ENCODE results near the gene SCN1A. TPM values are rescaled to one million over a fixed set of nuclear protein-coding genes. Genes with fewer than 3 reads are reported as not detected.
"Not testable (repeated sequence)": the region's sequence is repeated elsewhere in the genome, so short reads cannot be mapped to it uniquely, and the experiment has no call there.

Gene SCN1A
- total and polyA plus RNA-seq, 2 experiments from 2014 or later, result 0.08 TPM; not detected in 1

DNA sequence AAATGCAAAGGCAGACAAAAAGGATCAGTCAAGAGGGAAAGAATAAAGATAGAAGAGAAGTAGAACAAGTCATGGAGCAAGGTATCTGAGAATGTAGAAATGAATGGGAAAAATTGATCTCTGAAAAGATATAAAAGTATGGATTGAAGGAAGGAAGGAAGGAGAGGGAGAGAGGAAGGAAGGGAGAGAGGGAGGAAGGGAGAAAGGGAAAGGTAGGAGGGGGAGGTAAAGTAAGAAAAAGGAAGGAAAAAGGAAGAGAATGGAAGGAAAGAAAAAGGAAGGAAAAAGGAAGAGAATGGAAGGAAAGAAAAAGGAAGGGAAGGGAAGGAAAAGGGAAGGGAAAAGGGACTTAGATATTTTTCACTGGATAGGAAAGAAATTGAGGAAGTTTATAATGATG lies 142.7 kb downstream of the SCN1A start:
- H3F3A ChIP-seq (ENCODE audit: insufficient read depth), result no peaks in the 10 kb centered on the region
- no peaks in the 10 kb centered on the region for H3K79me2 ChIP-seq (ENCODE audit: insufficient read depth)
- H3K4me2 ChIP-seq (ENCODE audit: unreplicated experiment), result no peak overlapping the region
- no peak overlapping the region for H3K4me3 ChIP-seq
- no peaks in the 10 kb centered on the region for H3K4me1 ChIP-seq (ENCODE audit: insufficient read depth)
- no peaks in the 10 kb centered on the region for H3K9me3 ChIP-seq (ENCODE audit: low read depth)
- no peak overlapping the region for H3K9ac ChIP-seq
- no peak for TF ChIP-seq EZH2phosphoT487 (IDR thresholded peaks at IDR 0.05; ENCODE audit: insufficient read depth, low read depth)
- TF ChIP-seq EZH2 (IDR thresholded peaks at IDR 0.05; ENCODE audit: insufficient read depth, poor library complexity, severe bottlenecking), result no peak
- no peaks in the 10 kb centered on the region for H3K36me3 ChIP-seq (ENCODE audit: low read depth)
- H2AFZ ChIP-seq, result no peak overlapping the region
- H3K27me3 ChIP-seq (replicated peaks; ENCODE audit: insufficient read depth), result no peaks in the 10 kb centered on the region
- in situ Hi-C loops (cut with MboI), result no loop called here
- no peaks in the 10 kb centered on the region for H3K9me2 ChIP-seq (ENCODE audit: insufficient read depth)
- no peak overlapping the region for H3K27ac ChIP-seq
- no peaks in the 10 kb centered on the region for H4K20me1 ChIP-seq (ENCODE audit: insufficient read depth)
- DNase-seq, result no peak

DNA sequence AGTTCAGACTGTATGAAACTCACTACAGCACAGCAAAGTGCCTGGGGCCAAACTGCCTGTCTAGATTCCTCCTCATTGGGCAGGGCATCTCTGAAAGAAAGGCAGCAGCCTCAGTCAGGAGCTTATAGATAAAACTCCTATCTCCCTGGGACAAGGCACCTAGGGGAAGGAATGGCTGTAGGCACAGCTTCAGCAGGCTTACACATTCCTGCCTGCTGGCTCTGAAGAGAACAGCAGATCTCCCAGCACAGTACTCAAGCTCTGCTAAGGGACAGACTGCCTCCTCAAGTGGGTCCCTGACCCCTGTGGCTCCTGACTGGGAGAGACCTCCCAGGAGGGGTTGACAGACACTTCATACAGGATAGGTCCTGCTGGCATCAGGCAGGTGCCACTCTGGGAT lies 155.7 kb downstream of the SCN1A start:
- H3K9ac ChIP-seq; H4K20me1 ChIP-seq (ENCODE audit: insufficient read depth); H3F3A ChIP-seq (ENCODE audit: insufficient read depth); H3K9me2 ChIP-seq (ENCODE audit: insufficient read depth); H3K4me1 ChIP-seq (ENCODE audit: insufficient read depth); H2AFZ ChIP-seq; H3K27ac ChIP-seq; H3K79me2 ChIP-seq (ENCODE audit: insufficient read depth); H3K27me3 ChIP-seq (replicated peaks; ENCODE audit: insufficient read depth); H3K36me3 ChIP-seq (ENCODE audit: low read depth); in situ Hi-C loops (cut with MboI); H3K4me3 ChIP-seq; DNase-seq; H3K9me3 ChIP-seq (ENCODE audit: low read depth); H3K4me2 ChIP-seq (ENCODE audit: unreplicated experiment): not testable (repeated sequence)

DNA sequence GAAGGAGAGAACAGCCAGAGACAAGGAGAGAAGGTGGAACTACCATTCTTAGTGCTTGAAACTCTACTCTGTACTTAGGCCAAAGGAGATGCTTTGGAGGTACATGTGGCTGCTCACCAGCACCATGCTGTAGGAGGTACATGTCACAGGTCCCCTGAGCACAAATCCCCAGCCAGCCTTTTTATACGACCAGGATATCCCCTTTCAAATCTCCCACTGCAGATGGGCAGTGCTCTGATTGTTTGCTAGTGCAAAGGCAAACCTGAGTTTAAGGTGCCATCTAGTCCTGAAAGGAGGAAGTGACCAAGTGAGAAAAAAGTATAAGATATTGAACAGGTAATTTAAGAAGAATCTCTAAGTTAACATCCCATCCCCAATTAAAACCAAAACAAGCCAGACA lies 157.2 kb downstream of the SCN1A start:
- H3K4me2 ChIP-seq (ENCODE audit: unreplicated experiment), result no peak overlapping the region
- no peak for DNase-seq
- no peak overlapping the region for H3K9ac ChIP-seq
- no peaks in the 10 kb centered on the region for H4K20me1 ChIP-seq (ENCODE audit: insufficient read depth)
- H3K27ac ChIP-seq, result no peak overlapping the region
- WGBS, 2 experiments (ENCODE audit: low coverage in 1 of 2, low lambda C conversion rate in 2 of 2, missing lambda C conversion rate in 2 of 2), result 0% methylated on average over 1 of the region's 1 CpG
- H3K27me3 ChIP-seq (replicated peaks; ENCODE audit: insufficient read depth), result no peaks in the 10 kb centered on the region
- H3K9me3 ChIP-seq (ENCODE audit: low read depth), result no peaks in the 10 kb centered on the region
- no peaks in the 10 kb centered on the region for H3K79me2 ChIP-seq (ENCODE audit: insufficient read depth)
- TF ChIP-seq EZH2phosphoT487 (IDR thresholded peaks at IDR 0.05; ENCODE audit: insufficient read depth, low read depth) (no peak), EZH2 (IDR thresholded peaks at IDR 0.05; ENCODE audit: insufficient read depth, poor library complexity, severe bottlenecking) (no peak)
- no peak overlapping the region for H2AFZ ChIP-seq
- no peaks in the 10 kb centered on the region for H3F3A ChIP-seq (ENCODE audit: insufficient read depth)
- no peaks in the 10 kb centered on the region for H3K9me2 ChIP-seq (ENCODE audit: insufficient read depth)
- no peak overlapping the region for H3K4me3 ChIP-seq
- H3K36me3 ChIP-seq (ENCODE audit: low read depth), result no peaks in the 10 kb centered on the region
- H3K4me1 ChIP-seq (ENCODE audit: insufficient read depth), result no peaks in the 10 kb centered on the region
- in situ Hi-C loops (cut with MboI), result no loop called here

DNA sequence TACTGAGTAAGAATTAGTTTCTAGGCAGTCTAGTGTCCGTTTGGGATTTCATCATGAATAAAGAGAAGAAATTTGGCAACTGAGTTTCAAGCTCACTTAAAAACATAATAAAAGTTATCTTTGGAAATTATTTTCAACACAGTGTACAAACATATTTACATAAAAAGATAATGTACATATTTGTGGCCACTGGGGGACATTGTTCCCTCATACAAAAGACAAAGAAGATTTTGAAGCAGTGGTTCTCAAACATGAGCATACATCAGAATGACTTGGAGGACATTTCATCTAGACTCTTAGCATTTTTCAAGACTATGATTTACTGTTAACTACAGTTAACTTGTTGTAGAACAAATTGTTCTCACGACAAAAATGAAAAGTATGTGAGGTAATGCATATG lies 158.6 kb downstream of the SCN1A start:
- Histone ChIP-seq H3K36me3 (ENCODE audit: low read depth) (no peaks in the 10 kb centered on the region), H3F3A (ENCODE audit: insufficient read depth) (no peaks in the 10 kb centered on the region), H3K27ac (no peak overlapping the region), H3K4me1 (ENCODE audit: insufficient read depth) (no peaks in the 10 kb centered on the region), H4K20me1 (ENCODE audit: insufficient read depth) (no peaks in the 10 kb centered on the region), H3K9me2 (ENCODE audit: insufficient read depth) (no peaks in the 10 kb centered on the region), H3K9ac (no peak overlapping the region), H2AFZ (no peak overlapping the region), H3K4me2 (ENCODE audit: unreplicated experiment) (no peak overlapping the region), H3K9me3 (ENCODE audit: low read depth) (no peaks in the 10 kb centered on the region), H3K27me3 (replicated peaks; ENCODE audit: insufficient read depth) (no peaks in the 10 kb centered on the region), H3K79me2 (ENCODE audit: insufficient read depth) (no peaks in the 10 kb centered on the region), H3K4me3 (no peak overlapping the region)
- in situ Hi-C loops (cut with MboI), result no loop called here
- 23 to 32% methylated on average over 2 of the region's 2 CpGs for WGBS, 2 experiments (ENCODE audit: low coverage in 1 of 2, low lambda C conversion rate in 2 of 2, missing lambda C conversion rate in 2 of 2)
- DNase-seq, result peak; percentile 8
- no peak for TF ChIP-seq EZH2phosphoT487 (IDR thresholded peaks at IDR 0.05; ENCODE audit: insufficient read depth, low read depth)
- no peak for TF ChIP-seq EZH2 (IDR thresholded peaks at IDR 0.05; ENCODE audit: insufficient read depth, poor library complexity, severe bottlenecking)

DNA sequence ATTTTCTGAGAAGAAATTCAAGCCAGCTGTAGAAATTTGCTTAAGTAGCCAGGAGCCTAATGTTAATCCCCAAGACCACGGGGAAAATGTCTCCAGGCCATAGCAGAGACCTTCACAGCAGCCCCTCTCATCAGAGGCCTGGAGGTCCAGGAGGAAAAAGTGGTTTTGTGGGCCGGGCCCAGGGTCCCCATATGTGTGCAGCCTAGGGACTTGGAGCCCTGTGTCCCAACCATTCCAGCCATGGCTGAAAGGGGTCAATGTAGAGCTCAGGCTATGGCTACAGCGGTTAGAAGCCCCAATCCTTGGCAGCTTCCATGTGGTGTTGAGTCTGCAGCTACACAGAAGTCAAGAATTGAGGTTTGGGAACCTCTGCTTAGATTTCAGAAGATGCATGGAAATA lies 160.1 kb downstream of the SCN1A start:
- Histone ChIP-seq H3K9ac (no peak overlapping the region), H3K27me3 (replicated peaks; ENCODE audit: insufficient read depth) (no peaks in the 10 kb centered on the region), H3K9me2 (ENCODE audit: insufficient read depth) (no peaks in the 10 kb centered on the region), H3K36me3 (ENCODE audit: low read depth) (no peaks in the 10 kb centered on the region), H4K20me1 (ENCODE audit: insufficient read depth) (no peaks in the 10 kb centered on the region), H3F3A (ENCODE audit: insufficient read depth) (no peaks in the 10 kb centered on the region), H3K79me2 (ENCODE audit: insufficient read depth) (no peaks in the 10 kb centered on the region), H3K27ac (no peak overlapping the region), H3K4me2 (ENCODE audit: unreplicated experiment) (no peak overlapping the region), H2AFZ (no peak overlapping the region), H3K9me3 (ENCODE audit: low read depth) (no peaks in the 10 kb centered on the region), H3K4me1 (ENCODE audit: insufficient read depth) (no peaks in the 10 kb centered on the region), H3K4me3 (no peak overlapping the region)
- in situ Hi-C loops (cut with MboI), result no loop called here
- no peak for DNase-seq
- WGBS, 2 experiments (ENCODE audit: low coverage in 1 of 2, low lambda C conversion rate in 2 of 2, missing lambda C conversion rate in 2 of 2), result 34 to 45% methylated on average over 3 of the region's 3 CpGs
- TF ChIP-seq EZH2phosphoT487 (IDR thresholded peaks at IDR 0.05; ENCODE audit: insufficient read depth, low read depth) (no peak), EZH2 (IDR thresholded peaks at IDR 0.05; ENCODE audit: insufficient read depth, poor library complexity, severe bottlenecking) (no peak)
